CD4-positive, CD25-positive, alpha-beta regulatory T cell (primary cell): ENCODE data around the gene PRMT1. TPM values are rescaled to one million over a fixed set of nuclear protein-coding genes. Genes with fewer than 3 reads are reported as not detected.

Experiments used
- ATAC-seq, 2 donors: fragments of 150-1000 bp; cut with Tn5 transposase; one replicate each; pipeline ENCODE4 v1.10.0; 2021; ENCODE audit warnings: low read depth in 2 of 2, moderate number of reproducible peaks in 2 of 2, moderate library complexity in 1 of 2
- DNase-seq, 3 donors: peaks; one replicate each; pipeline versions ENCODE4 v3.0.0 to v3.0.0-alpha.2; 2012 to 2022; ENCODE audit warnings: mixed read lengths in 1 of 3
- H3K27ac ChIP-seq: one replicate; pipeline ENCODE4 v1.7.0; 2013; ENCODE audit warnings: mild to moderate bottlenecking, low read length; ENCODE audit not compliant: insufficient read depth, poor library complexity, severe bottlenecking
- H3K27me3 ChIP-seq: one replicate; pipeline ENCODE4 v1.7.0; 2013; ENCODE audit warnings: low read length; ENCODE audit not compliant: control insufficient read depth, insufficient read depth
- H3K36me3 ChIP-seq: one replicate; pipeline ENCODE4 v1.7.0; 2013; ENCODE audit warnings: mild to moderate bottlenecking, low read length, moderate library complexity; ENCODE audit not compliant: control insufficient read depth, insufficient read depth
- H3K4me1 ChIP-seq: 2 replicates; pipeline ENCODE4 v1.7.0; 2013; ENCODE audit warnings: mild to moderate bottlenecking, low read length; ENCODE audit not compliant: insufficient read depth, control insufficient read depth, poor library complexity, severe bottlenecking
- H3K4me3 ChIP-seq: one replicate; pipeline ENCODE4 v1.7.0; 2013; ENCODE audit warnings: low read depth, mild to moderate bottlenecking, low read length, moderate library complexity
- H3K9me3 ChIP-seq, 2 experiments: 1 replicate in 1 of 2; 2 replicates in 1 of 2; pipeline ENCODE4 v1.7.0; 2013; ENCODE audit warnings: low read length in 2 of 2, mild to moderate bottlenecking in 1 of 2, moderate library complexity in 1 of 2; ENCODE audit not compliant: control insufficient read depth in 2 of 2
- H3K27ac Mint-ChIP-seq, 3 donors: one replicate each; pipeline ENCODE4 v1.8.0; 2020 to 2022; ENCODE audit warnings: mild to moderate bottlenecking in 3 of 3, mixed read lengths in 3 of 3, moderate library complexity in 2 of 3
- H3K27me3 Mint-ChIP-seq: one replicate; pipeline ENCODE4 v1.8.0; 2022; ENCODE audit warnings: mild to moderate bottlenecking, mixed read lengths
- H3K36me3 Mint-ChIP-seq: one replicate; pipeline ENCODE4 v1.8.0; 2020; ENCODE audit warnings: mixed read lengths
- H3K4me1 Mint-ChIP-seq, 4 donors: one replicate each; pipeline ENCODE4 v1.8.0; 2020 to 2022; ENCODE audit warnings: mixed read lengths in 4 of 4, mild to moderate bottlenecking in 1 of 4
- H3K4me3 Mint-ChIP-seq, 4 donors: one replicate each; pipeline ENCODE4 v1.8.0; 2020 to 2022; ENCODE audit warnings: mild to moderate bottlenecking in 4 of 4, mixed read lengths in 4 of 4, moderate library complexity in 3 of 4
- H3K9me3 Mint-ChIP-seq, 7 donors: one replicate each; pipeline ENCODE4 v1.8.0; 2020 to 2022; ENCODE audit warnings: mixed read lengths in 7 of 7, mild to moderate bottlenecking in 3 of 7, moderate library complexity in 2 of 7
- polyA plus RNA-seq, 4 donors: library from polyadenylated mRNA; unstranded; fragments of 300-500 nt; fragmentation: Illumina TruSeq; gene quantifications; one replicate each; pipeline ENCODE4 v1.2.3, GENCODE V29; 2021
- total RNA-seq: library from RNA; stranded (reverse); gene quantifications from one replicate; pipeline ENCODE4 v1.2.3, GENCODE V29; 2022

The PRMT1 gene
- total and polyA plus RNA-seq, 5 donors from 2014 or later, result 59.2 to 118 (median 104) TPM

GRCh38 chr19:49653466-49653806 lies 23.6 kb upstream of the PRMT1 start:
- no peak for ATAC-seq
- H3K36me3 ChIP-seq, result peaks cover 45% of the 10 kb centered on the region

GRCh38 chr19:49654581-49654980 lies 22.5 kb upstream of the PRMT1 start:
- H3K27ac Mint-ChIP-seq, result no peak overlapping the region
- Histone ChIP-seq H3K27ac (no peak overlapping the region), H3K4me1 (no peaks in the 10 kb centered on the region), H3K36me3 (peaks cover 46% of the 10 kb centered on the region), H3K9me3 (no peaks in the 10 kb centered on the region), H3K4me3 (no peak overlapping the region), H3K27me3 (no peaks in the 10 kb centered on the region)
- H3K4me3 Mint-ChIP-seq, result no peak overlapping the region
- ATAC-seq (no peak), DNase-seq (no peak)
- peaks cover 0 to 11% (median 0%) of the 10 kb centered on the region in 4 donors for H3K4me1 Mint-ChIP-seq
- no peaks in the 10 kb centered on the region for H3K27me3 Mint-ChIP-seq
- H3K9me3 Mint-ChIP-seq, result peaks cover 0 to 2% (median 0%) of the 10 kb centered on the region in 7 donors
- H3K36me3 Mint-ChIP-seq, result peaks cover 20% of the 10 kb centered on the region

More at GRCh38 chr19:49653466-49653806, 23.6 kb upstream of the PRMT1 start:
- Histone ChIP-seq H3K27ac (no peak overlapping the region), H3K4me1 (no peaks in the 10 kb centered on the region), H3K9me3 (no peaks in the 10 kb centered on the region), H3K27me3 (no peaks in the 10 kb centered on the region), H3K4me3 (no peak overlapping the region)
- H3K27me3 Mint-ChIP-seq, result no peaks in the 10 kb centered on the region
- H3K9me3 Mint-ChIP-seq, result peaks cover 0 to 2% (median 0%) of the 10 kb centered on the region in 7 donors
- no peak overlapping the region for H3K27ac Mint-ChIP-seq
- peaks cover 0 to 9% (median 3%) of the 10 kb centered on the region in 4 donors for H3K4me1 Mint-ChIP-seq
- H3K4me3 Mint-ChIP-seq, result no peak overlapping the region
- H3K36me3 Mint-ChIP-seq, result peaks cover 23% of the 10 kb centered on the region
- no peak for DNase-seq

- H3K4me3 Mint-ChIP-seq, result no peak overlapping the region
- Histone ChIP-seq H3K27me3 (no peaks in the 10 kb centered on the region), H3K4me1 (no peaks in the 10 kb centered on the region), H3K4me3 (no peak overlapping the region), H3K36me3 (peaks cover 47% of the 10 kb centered on the region), H3K27ac (no peak overlapping the region), H3K9me3 (no peaks in the 10 kb centered on the region)
- no peaks in the 10 kb centered on the region for H3K27me3 Mint-ChIP-seq
- peaks cover 0 to 2% (median 0%) of the 10 kb centered on the region in 7 donors for H3K9me3 Mint-ChIP-seq
- DNase-seq, result no peak
- no peak for ATAC-seq
- H3K36me3 Mint-ChIP-seq, result peaks cover 16% of the 10 kb centered on the region
- no peak overlapping the region for H3K27ac Mint-ChIP-seq
- peaks cover 0 to 17% (median 0%) of the 10 kb centered on the region in 4 donors for H3K4me1 Mint-ChIP-seq
Measured at GRCh38 chr19:49655570-49656455, 21.3 kb upstream of the PRMT1 start.

DNA sequence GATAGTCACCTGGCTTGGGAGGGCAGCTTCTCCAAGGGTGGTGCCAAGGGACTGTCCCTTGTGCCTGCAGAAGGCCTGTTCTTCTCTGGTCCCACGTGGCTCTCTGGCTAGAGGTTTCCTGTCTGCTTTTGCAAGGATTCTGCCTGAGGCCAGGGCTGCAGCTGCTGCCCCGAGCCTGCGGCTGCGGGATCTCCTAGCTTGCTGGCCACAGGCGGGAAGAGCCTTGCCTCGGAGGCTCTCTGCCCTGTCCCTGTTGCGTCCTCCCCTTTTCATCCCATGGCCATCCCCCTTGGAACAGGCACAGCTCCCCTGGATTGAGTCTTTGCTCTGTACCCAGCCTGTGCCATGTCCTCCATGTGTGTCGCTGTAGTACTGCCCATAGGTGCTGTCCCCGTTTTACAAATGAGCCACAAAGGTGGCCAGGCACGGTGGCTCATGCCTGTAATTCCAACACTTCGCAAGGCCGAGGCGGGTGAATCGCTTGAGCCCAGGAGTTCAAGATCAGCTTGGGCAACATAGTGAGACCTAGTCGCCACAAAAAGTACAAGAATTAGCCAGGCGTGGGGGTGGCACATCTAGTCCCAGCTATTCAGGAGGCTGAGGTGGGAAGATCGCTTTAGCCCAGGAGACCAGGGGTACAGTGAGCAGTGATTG lies 20.5 kb upstream of the PRMT1 start:
- peaks cover 16% of the 10 kb centered on the region for H3K36me3 Mint-ChIP-seq

DNA sequence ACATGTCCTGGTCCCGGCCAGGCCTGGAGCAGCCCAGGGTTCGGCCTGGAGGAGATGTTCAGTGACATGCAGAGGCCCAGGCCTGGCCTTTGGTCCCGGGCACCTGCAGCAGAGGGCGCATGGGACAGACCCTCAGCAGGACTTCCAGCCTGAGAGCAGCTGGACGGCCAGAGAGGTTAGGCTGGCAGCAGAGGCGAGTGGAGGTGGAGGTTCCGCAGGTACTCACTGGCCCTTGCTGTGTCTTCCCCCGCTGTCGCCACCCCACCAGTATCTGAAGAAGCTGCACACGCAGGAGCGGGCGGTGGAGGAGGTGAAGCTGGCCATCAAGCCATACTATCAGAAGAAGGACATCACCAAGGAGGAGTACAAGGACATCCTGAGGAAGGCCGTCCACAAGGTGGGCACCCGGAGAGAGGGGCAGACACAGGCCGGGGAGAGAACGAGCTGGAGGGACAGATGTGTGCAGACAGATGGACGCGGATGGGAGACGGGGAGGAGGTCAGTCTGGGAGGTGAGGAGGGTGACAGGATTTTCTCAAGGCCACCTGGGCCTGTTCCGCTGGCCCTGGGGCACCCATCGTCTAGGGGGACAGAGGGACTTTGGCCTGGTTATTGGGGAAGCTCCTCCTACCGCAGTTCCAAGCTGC lies 19.5 kb upstream of the PRMT1 start:
- Mint-ChIP-seq H3K4me3 (peak overlapping the region in 1 of 4 donors; percentile 83), H3K36me3 (peaks cover 16% of the 10 kb centered on the region), H3K27ac (peak overlapping the region in 1 of 3 donors; percentile 48), H3K27me3 (no peaks in the 10 kb centered on the region), H3K9me3 (peaks cover 0 to 2% (median 0%) of the 10 kb centered on the region in 7 donors), H3K4me1 (peaks cover 0 to 28% (median 0%) of the 10 kb centered on the region in 4 donors)
- Histone ChIP-seq H3K27ac (no peak overlapping the region), H3K36me3 (peaks cover 56% of the 10 kb centered on the region), H3K9me3 (no peaks in the 10 kb centered on the region), H3K4me3 (no peak overlapping the region), H3K27me3 (no peaks in the 10 kb centered on the region), H3K4me1 (peaks cover 6% of the 10 kb centered on the region)
- DNase-seq (no peak), ATAC-seq (no peak)

More for the DNA sequence above, 20.5 kb upstream of the PRMT1 start:
- no peaks in the 10 kb centered on the region for H3K9me3 ChIP-seq
- DNase-seq (no peak), ATAC-seq (no peak)
- Mint-ChIP-seq H3K9me3 (peaks cover 0 to 2% (median 0%) of the 10 kb centered on the region in 7 donors), H3K27ac (peak overlapping the region in 1 of 3 donors; percentile 12), H3K4me1 (peaks cover 0 to 22% (median 0%) of the 10 kb centered on the region in 4 donors), H3K27me3 (no peaks in the 10 kb centered on the region), H3K4me3 (no peak overlapping the region)
- H3K27me3 ChIP-seq, result no peaks in the 10 kb centered on the region
- no peak overlapping the region for H3K27ac ChIP-seq
- no peak overlapping the region for H3K4me3 ChIP-seq
- no peaks in the 10 kb centered on the region for H3K4me1 ChIP-seq
- H3K36me3 ChIP-seq, result peaks cover 50% of the 10 kb centered on the region

DNA sequence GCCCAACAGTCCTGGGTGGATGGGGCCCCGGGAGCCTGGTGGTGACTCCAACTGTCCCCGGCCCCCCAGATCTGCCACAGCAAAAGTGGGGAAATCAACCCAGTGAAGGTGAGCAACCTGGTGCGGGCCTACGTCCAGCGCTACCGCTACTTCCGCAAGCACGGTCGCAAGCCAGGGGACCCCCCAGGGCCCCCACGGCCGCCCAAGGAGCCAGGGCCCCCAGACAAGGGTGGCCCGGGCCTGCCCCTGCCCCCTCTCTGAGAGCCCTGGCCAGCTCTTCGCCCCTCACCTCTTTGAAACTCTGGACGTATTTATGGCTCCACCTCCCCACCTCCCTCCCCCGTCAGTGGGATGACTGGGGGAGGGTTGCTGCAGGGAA lies 18.9 kb upstream of the PRMT1 start:
- no peak overlapping the region for H3K27ac ChIP-seq
- H3K27me3 ChIP-seq, result no peaks in the 10 kb centered on the region
- ATAC-seq, result no peak
- H3K36me3 Mint-ChIP-seq, result peaks cover 13% of the 10 kb centered on the region
- H3K4me3 ChIP-seq, result no peak overlapping the region
- peak overlapping the region in 1 of 4 donors; percentile 83 for H3K4me3 Mint-ChIP-seq
- H3K4me1 Mint-ChIP-seq, result peaks cover 0 to 33% (median 0%) of the 10 kb centered on the region in 4 donors
- no peak for DNase-seq
- no peak overlapping the region for H3K27ac Mint-ChIP-seq
- no peaks in the 10 kb centered on the region for H3K27me3 Mint-ChIP-seq
- H3K9me3 ChIP-seq, result no peaks in the 10 kb centered on the region
- peaks cover 55% of the 10 kb centered on the region for H3K36me3 ChIP-seq
- peaks cover 11% of the 10 kb centered on the region for H3K4me1 ChIP-seq
- peaks cover 0 to 2% (median 0%) of the 10 kb centered on the region in 7 donors for H3K9me3 Mint-ChIP-seq

- Histone ChIP-seq H3K9me3 (no peaks in the 10 kb centered on the region), H3K27ac (no peak overlapping the region), H3K27me3 (no peaks in the 10 kb centered on the region), H3K4me3 (no peak overlapping the region), H3K36me3 (peaks cover 55% of the 10 kb centered on the region), H3K4me1 (peaks cover 18% of the 10 kb centered on the region)
- Mint-ChIP-seq H3K9me3 (no peaks in the 10 kb centered on the region), H3K4me3 (no peak overlapping the region), H3K4me1 (peaks cover 0 to 40% (median 2%) of the 10 kb centered on the region in 4 donors), H3K36me3 (peaks cover 13% of the 10 kb centered on the region), H3K27ac (no peak overlapping the region), H3K27me3 (no peaks in the 10 kb centered on the region)
- DNase-seq (no peak), ATAC-seq (no peak)
Measured at GRCh38 chr19:49658566-49659442, 18.3 kb upstream of the PRMT1 start.
